ENCODE results near the gene DAGLB.
"Not testable (repeated sequence)": the region's sequence is repeated elsewhere in the genome, so short reads cannot be mapped to it uniquely, and the experiment has no call there.

DAGLB gene

DNA sequence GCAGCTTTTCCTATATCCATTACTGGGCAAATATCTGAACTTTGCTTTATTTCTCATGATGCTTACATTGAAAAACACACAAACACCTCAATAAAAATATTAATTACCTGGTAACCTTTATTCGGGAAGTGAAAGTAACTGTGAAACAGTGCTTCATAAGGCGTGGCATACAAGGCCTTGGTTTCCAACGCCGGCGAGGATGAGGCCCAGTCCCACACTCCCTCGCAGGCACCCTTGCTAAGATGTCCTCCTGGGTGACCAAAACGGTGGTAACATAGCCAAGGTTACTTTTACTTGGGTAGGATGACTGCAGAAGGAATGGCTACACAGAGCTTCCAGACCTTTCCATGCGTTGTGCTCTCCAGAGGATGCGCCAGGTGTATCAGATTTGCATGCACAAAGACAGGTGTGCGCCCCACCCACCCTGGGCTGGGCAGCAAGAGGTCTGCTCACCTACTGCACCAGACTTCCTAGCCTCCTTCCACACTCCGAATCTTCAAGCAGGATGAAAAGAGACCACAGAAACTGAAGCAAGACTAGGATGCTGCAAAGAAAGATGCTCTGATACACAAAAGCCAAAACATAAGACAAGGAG is 13.3 kb upstream of the DAGLB start:
- no peak for DNase-seq

DNA sequence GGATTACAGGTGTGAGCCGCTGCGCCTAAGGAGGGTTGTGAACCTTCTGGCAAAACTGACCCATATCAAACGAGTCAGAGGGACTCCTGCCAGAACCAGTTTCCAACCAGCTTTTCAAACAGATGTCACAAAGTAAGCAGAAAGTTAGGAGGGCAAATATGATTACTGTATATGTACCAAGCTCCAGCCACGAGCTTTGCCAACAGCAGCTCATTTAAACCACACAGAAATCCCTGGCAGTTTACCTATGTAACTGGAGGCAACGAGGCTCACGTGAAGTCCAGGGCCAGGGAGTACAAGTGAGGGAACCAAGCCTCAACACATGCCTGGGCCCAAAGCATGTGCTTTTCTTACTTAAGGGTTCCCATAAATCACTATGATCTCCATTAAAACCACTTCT is 12.5 kb upstream of the DAGLB start:
- DNase-seq, result no peak

DNA sequence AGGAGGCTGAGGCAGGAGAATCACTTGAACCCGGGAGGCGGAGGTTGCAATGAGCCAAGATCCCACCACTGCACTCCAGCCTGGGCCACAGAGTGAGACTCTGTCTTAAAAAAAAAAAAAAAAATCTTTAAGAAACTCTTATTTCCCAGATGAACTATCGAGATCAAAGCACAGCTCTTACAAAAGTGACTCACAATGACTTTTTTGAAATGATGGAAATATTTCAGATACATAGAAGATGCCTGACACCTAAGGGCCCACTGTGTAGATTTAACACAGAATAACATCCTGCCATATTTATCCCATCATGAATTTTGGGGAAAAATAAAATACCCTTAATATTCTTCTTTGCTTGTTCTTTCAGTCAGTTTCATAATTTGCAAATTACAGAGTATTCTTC is 10.9 kb upstream of the DAGLB start:
- DNase-seq, result not testable (repeated sequence)

DNA sequence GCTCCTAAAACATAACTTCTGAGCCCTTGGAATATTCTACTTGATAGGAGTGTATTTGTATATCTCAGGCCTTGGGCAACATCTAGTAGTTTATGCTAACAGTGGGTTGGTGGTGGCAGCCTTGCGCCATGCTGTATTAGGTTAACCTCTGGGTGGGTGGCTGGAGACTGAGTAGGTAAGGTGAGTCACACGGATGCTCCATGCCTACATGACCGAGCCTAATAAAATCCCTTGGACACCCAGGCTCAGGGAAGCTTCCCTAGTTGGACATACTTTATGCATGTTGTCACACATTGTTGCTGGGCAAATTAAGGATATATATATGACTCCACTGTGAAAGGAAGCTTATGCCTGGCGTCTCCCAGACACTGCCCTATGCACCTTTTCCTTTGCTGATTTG is 6.0 kb upstream of the DAGLB start:
- peak; percentile 83 for DNase-seq

GRCh38 chr7:6451224-6451705 is 3.5 kb upstream of the DAGLB start:
- DNase-seq, result no peak

- not testable (repeated sequence) for DNase-seq
These were observed 2.8 kb upstream of the DAGLB start for GRCh38 chr7:6450591-6450990.

GRCh38 chr7:6449884-6450283 is 2.1 kb upstream of the DAGLB start:
- DNase-seq, result not testable (repeated sequence)

GRCh38 chr7:6448943-6449543 is 1.3 kb upstream of the DAGLB start:
- DNase-seq, result no peak

DNA sequence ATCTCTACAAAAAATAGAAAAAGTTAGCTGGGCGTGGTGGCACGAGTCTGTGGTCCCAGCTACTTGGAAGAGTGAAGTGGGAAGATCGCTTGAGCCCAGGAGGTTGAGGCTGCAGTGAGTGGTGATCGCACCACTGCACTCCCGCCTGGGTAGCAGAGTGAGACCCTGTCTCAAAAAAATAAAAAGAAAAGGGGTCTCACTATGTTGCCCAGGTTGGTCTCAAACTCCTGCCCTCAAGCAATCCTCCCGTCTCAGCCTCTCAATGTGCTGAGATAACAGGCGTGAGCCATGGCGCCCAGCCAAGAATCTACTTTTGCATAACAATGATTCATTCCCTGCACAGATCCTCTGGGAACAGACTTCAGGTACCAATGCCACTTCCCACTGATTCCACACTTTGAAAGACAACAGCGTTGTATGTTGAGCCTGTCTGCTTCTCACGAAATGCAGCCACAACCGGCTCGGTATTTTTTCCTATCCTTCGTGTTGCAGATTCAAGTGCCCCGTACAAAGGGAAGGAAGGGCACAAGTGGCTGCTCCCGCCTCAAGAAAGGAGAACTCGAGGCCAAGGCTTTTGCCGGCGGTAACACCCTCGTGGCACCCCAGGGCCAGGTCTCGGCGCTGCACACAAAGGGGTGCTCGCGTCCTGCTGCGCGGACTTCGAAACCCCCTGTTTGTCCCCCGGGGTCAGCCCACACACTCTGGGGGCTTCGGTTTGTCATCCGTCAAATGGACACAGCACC is 745 bp downstream of the DAGLB start:
- peak; percentile 83 for DNase-seq

- no peak for DNase-seq
These were observed 3.1 kb downstream of the DAGLB start for GRCh38 chr7:6444516-6445269.

DNA sequence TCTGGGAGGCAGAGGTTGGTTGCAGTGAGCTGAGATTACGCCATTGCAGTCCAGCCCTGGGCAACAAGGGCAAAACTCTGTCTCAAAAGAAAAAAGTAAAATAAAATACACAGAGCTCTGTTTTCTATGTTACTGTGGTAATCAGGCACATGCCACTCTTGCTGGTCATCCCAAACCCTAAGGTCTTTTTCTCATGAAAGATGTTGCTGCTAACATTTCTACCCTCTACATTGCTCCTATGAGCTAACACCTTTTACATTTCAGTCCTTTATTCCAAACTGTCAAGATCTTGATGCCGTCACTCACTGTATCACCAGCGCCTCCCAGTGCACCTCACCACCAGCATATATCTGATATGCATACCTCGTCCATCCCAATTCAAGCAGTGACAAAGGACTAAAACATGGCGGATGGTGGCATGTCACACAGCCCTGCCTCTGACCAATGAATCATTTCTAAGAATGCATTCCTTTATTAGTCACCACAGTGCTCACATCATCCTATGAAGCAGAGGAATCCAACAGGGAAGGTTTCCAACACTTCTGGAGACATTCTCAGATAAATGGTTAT is 4.3 kb downstream of the DAGLB start:
- peak; percentile 91 for DNase-seq

GRCh38 chr7:6442114-6442513 is 5.6 kb downstream of the DAGLB start:
- no peak for DNase-seq

DNA sequence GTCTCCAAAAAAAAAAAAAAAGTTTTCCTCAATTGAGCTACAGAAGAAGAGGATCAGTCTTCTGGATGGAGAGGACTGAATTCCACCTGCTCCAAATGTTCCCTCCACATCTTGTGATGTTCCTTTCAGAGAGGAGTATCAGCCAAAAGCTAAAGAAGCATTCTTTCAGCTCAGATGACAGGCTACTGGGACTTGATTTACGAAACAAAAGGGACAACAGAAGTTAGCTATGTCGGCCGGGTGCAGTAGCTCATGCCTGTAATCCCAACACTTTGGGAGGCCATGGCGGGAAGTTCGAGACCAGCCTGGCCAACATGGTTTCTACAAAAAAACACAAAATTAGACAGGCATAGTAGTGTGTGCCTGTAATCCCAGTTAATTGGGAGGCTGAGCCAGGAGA is 7.4 kb downstream of the DAGLB start:
- no peak for DNase-seq

GRCh38 chr7:6438427-6438826 is 9.3 kb downstream of the DAGLB start:
- DNase-seq, result no peak

GRCh38 chr7:6437251-6437650 is 10.5 kb downstream of the DAGLB start:
- DNase-seq, result no peak

DNA sequence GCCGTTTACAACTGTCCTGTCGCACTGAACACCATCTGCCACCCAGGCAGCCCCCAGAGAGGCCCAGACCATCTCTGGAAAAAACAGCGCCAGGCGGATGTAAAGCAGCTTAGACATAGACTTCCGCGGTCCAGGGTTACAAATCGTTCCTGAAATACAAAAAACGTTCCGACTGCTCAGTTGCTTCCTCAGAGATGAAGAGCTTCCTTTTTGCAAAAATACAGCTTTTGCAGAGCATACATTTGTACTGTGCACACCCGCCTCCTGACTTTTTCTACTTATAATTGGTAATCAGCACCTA is 11.4 kb downstream of the DAGLB start:
- DNase-seq, result no peak

- DNase-seq, result peak; percentile 81
These were observed 12.0 kb downstream of the DAGLB start for GRCh38 chr7:6435486-6436384.

GRCh38 chr7:6433784-6434615 is 13.8 kb downstream of the DAGLB start:
- DNase-seq, result no peak

DNA sequence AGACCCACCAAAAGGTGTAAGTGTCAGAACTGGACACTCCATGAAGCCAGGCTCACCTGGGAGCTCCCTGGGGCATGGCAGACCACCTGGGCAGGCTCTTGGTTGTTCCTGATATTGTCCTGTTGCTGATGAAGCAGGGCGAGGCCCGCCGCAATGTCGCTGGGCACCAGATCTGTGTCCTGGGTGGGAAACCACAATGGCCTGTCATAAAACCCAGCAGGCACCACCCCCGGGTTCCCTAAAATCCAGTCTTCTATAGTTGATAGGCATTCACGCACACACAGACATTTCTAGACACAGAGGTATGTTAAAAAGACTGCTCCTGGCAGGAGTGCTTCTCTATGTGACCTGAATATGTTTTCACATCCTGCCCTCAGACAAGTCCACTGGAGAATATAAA is 15.0 kb downstream of the DAGLB start:
- no peak for DNase-seq

- no peak for DNase-seq
These were observed 16.8 kb downstream of the DAGLB start for GRCh38 chr7:6430974-6431373.

Data from fibroblast of skin of abdomen (primary cell).